Endothelial cell of umbilical vein (primary cell): Measurements from ENCODE around the gene MIOS. TPM values are rescaled to one million over a fixed set of nuclear protein-coding genes. Genes with fewer than 3 reads are reported as not detected.

ENCODE experiments used
- BruUV-seq: library from RNA; stranded (reverse); fragments of 400-500 nt; replicated peaks from 2 replicates; lab custom pipeline; 2021; lab: Mats Ljungman, UMichigan
- CTCF ChIA-PET: fragments of 300-600, 350-600 bp; sonication (Branson Sonifier 250); formaldehyde crosslinking; loops from one replicate; lab custom pipeline; 2021; ENCODE audit warnings: antibody characterized with exemption, inconsistent platforms; lab: Charles Lee
- POLR2A ChIA-PET: fragments of 300-600, 350-600 bp; sonication (Branson Sonifier 250); formaldehyde crosslinking; loops from one replicate; lab custom pipeline; 2021; ENCODE audit warnings: antibody characterized with exemption, inconsistent platforms; lab: Charles Lee
- DNase-seq: peaks from one replicate; pipeline ENCODE4 v3.0.0-alpha.2; 2011; ENCODE audit warnings: low read depth, low spot score
- FAIRE-seq: peaks from 2 replicates; lab custom pipeline; 2011; peaks lifted over from hg19 to GRCh38; lab: Jason Lieb, UNC
- H2AFZ ChIP-seq: 2 replicates; pipeline ENCODE4 v1.6.0; 2012; ENCODE audit warnings: low read depth, low read length, control low read depth, inconsistent platforms
- H3K27ac ChIP-seq: 2 replicates; pipeline ENCODE4 v1.5.1; 2011; ENCODE audit warnings: low read depth, mild to moderate bottlenecking, control low read depth, low read length, moderate library complexity; ENCODE audit not compliant: insufficient read depth
- H3K27me3 ChIP-seq, 2 experiments: 2 replicates each; pipeline versions ENCODE4 v1.6.0 to v1.6.1; 2011; ENCODE audit warnings: low read length in 2 of 2, mixed read lengths in 1 of 2; ENCODE audit not compliant: control insufficient read depth in 2 of 2, insufficient read depth in 2 of 2
- H3K36me3 ChIP-seq, 2 experiments: 2 replicates in 1 of 2; 3 replicates in 1 of 2; pipeline ENCODE4 v1.5.1; 2011; ENCODE audit warnings: low read length in 2 of 2, mild to moderate bottlenecking in 1 of 2, moderate library complexity in 1 of 2; ENCODE audit not compliant: control insufficient read depth in 2 of 2, insufficient read depth in 2 of 2; ENCODE audit errors: extremely low read depth in 1 of 2
- H3K4me1 ChIP-seq: 3 replicates; pipeline ENCODE4 v1.5.1; 2011; ENCODE audit warnings: mild to moderate bottlenecking, low read length; ENCODE audit not compliant: control insufficient read depth, insufficient read depth; ENCODE audit errors: extremely low read depth
- H3K4me2 ChIP-seq: 2 replicates; pipeline ENCODE4 v1.6.1; 2011; ENCODE audit warnings: low read length, control low read depth, mixed read lengths; ENCODE audit not compliant: insufficient read depth
- H3K4me3 ChIP-seq, 3 experiments: fragments of 200-600 bp in 1 of 3; sonication (generic), shearing (Covaris generic) in 1 of 3; replicated peaks in 1 of 3; 2 replicates each; pipeline ENCODE4 v1.5.1; 2011 to 2016; ENCODE audit warnings: control low read depth in 3 of 3, low read length in 3 of 3, mild to moderate bottlenecking in 2 of 3, inconsistent platforms in 1 of 3, low read depth in 1 of 3, moderate library complexity in 1 of 3; ENCODE audit not compliant: insufficient read depth in 1 of 3
- H3K79me2 ChIP-seq: 2 replicates; pipeline ENCODE4 v1.6.0; 2012; ENCODE audit warnings: low read length, inconsistent platforms; ENCODE audit not compliant: control insufficient read depth, insufficient read depth
- H3K9ac ChIP-seq: replicated peaks from 2 replicates; pipeline ENCODE3; 2011; ENCODE audit warnings: low read length, control low read depth; ENCODE audit not compliant: insufficient read depth; ENCODE audit errors: extremely low read depth
- H3K9me1 ChIP-seq: replicated peaks from 3 replicates; pipeline ENCODE4 v1.6.0; 2011; ENCODE audit warnings: mild to moderate bottlenecking, low read length; ENCODE audit not compliant: control insufficient read depth, insufficient read depth; ENCODE audit errors: extremely low read depth
- H3K9me3 ChIP-seq: replicated peaks from 2 replicates; pipeline ENCODE4 v1.5.1; 2012; ENCODE audit warnings: low read length, inconsistent platforms; ENCODE audit not compliant: control insufficient read depth, insufficient read depth
- H4K20me1 ChIP-seq: replicated peaks from 2 replicates; pipeline ENCODE3; 2011; ENCODE audit warnings: mild to moderate bottlenecking, low read length; ENCODE audit not compliant: control insufficient read depth, insufficient read depth; ENCODE audit errors: extremely low read depth
- EZH2 ChIP-seq: IDR thresholded peaks from 2 replicates; pipeline ENCODE4 v1.6.1; 2012; ENCODE audit warnings: borderline replicate concordance, low read depth, mild to moderate bottlenecking, moderate library complexity, low read length, inconsistent platforms; ENCODE audit not compliant: severe bottlenecking
- FOS ChIP-seq: IDR thresholded peaks from 2 replicates; pipeline ENCODE4 v1.6.1; 2011; ENCODE audit warnings: mild to moderate bottlenecking, low read length, moderate library complexity, borderline replicate concordance; ENCODE audit not compliant: insufficient read depth
- GATA2 ChIP-seq: IDR thresholded peaks from 2 replicates; pipeline ENCODE4 v1.7.0; 2011; ENCODE audit warnings: low read depth, mild to moderate bottlenecking, moderate library complexity, mixed read lengths, low read length; ENCODE audit not compliant: insufficient read length, insufficient read depth
- JUN ChIP-seq: IDR thresholded peaks from 2 replicates; pipeline ENCODE4 v1.6.1; 2011; ENCODE audit warnings: borderline replicate concordance, low read depth; ENCODE audit not compliant: insufficient read length, insufficient read depth
- MYC ChIP-seq: IDR thresholded peaks from one replicate; pipeline ENCODE4 v1.6.1; 2011; ENCODE audit warnings: mild to moderate bottlenecking, low read depth, low read length
- POLR2A ChIP-seq: IDR thresholded peaks from 2 replicates; pipeline ENCODE4 v1.6.1; 2012; ENCODE audit warnings: low read depth, mild to moderate bottlenecking, control low read depth, low read length
- POLR2AphosphoS5 ChIP-seq: IDR thresholded peaks from 2 replicates; pipeline ENCODE4 v1.6.1; 2012; ENCODE audit warnings: low read depth, mild to moderate bottlenecking, control low read depth, low read length, moderate library complexity; ENCODE audit not compliant: insufficient read depth
- dilution Hi-C: fragments of 300-500 bp; cut with MboI; formaldehyde crosslinking; loops from one replicate; pipeline ENCODE4 v1.15.0; 2019; ENCODE audit warnings: low sequenced_read_pairs; ENCODE audit not compliant: extremely low pct_ligation_motif_present
- intact Hi-C: fragments of 100-400 bp; cut with micrococcal nuclease; formaldehyde crosslinking; loops from one replicate; pipeline ENCODE4 v1.10.0; 2022
- polyA plus RNA-seq, 4 experiments: library from polyadenylated mRNA; depleted of rRNA in 3 of 4; stranded (reverse) in 3 of 4; unstranded in 1 of 4; fragments of >200 nt; gene quantifications; 2 replicates each; pipeline versions ENCODE4 v1.2.1 to v1.2.3, GENCODE V29; 2011 to 2012; ENCODE audit warnings: missing spikeins in 1 of 4
- total RNA-seq: library from RNA; stranded (reverse); gene quantifications from 2 replicates; pipeline ENCODE4 v1.2.3, GENCODE V29; 2021
- TF ChIP-seq, protein P1 (sequence below): IDR thresholded peaks from 2 replicates; pipeline ENCODE4 v1.6.1; 2011; ENCODE audit not compliant: insufficient read depth, insufficient read length
- TF ChIP-seq, protein P2 (sequence below), 2 donors: IDR thresholded peaks; 1 replicate in 1 of 2; 2 replicates in 1 of 2; pipeline ENCODE4 v1.5.1; 2011; ENCODE audit warnings: low read length in 2 of 2, mild to moderate bottlenecking in 2 of 2, moderate library complexity in 2 of 2, control low read depth in 1 of 2, inconsistent platforms in 1 of 2, low read depth in 1 of 2; ENCODE audit not compliant: insufficient read depth in 1 of 2; ENCODE audit errors: extremely low read depth in 1 of 2

Gene MIOS
- total and polyA plus RNA-seq, 2 donors (not counting 3 experiments of a cell fraction or from before 2014, with no cell fraction given): 8.5 to 16.8 TPM

DNA sequence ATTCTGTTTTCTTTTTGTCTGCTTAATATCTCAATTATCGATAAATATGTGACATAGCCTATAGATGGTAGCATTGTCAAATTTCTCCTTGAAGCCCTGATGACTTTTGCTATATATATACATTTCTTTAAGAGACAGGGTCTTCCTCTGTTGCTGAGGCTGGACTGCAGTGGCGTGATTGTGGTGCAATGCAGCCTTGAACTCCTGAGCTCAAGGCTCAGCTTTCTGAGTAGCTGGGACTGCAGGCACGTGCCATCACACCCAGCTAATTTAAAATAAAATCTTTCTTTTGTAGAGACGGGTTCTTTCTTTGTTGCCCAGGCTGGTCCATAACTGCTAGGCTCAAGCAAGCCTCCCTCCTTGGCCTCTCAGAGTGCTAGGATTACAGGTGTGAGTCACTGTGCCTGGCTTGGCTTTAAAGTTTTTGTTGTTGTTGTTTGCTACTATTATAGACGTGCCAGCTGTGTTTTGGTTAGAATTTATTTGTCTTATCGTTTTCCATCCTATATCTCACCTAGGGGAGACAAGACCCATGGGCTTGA is 80.9 kb downstream of the MIOS start:
- H2AFZ ChIP-seq: no peak overlapping the region
- CTCF ChIA-PET: interaction anchor here (0.7 kb wide), 1 partner anchor 33 kb away, joined by 3 read pairs; no protein-coding TSS in a partner anchor
- no peaks in the 10 kb centered on the region for H3K9me1 ChIP-seq
- no peaks in the 10 kb centered on the region for H3K79me2 ChIP-seq
- DNase-seq: no peak
- POLR2A ChIA-PET: no interaction called here
- no peak overlapping the region for H3K27ac ChIP-seq
- TF ChIP-seq, protein P1, sequence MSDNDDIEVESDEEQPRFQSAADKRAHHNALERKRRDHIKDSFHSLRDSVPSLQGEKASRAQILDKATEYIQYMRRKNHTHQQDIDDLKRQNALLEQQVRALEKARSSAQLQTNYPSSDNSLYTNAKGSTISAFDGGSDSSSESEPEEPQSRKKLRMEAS: no peak
- no peak for TF ChIP-seq EZH2
- no peaks in the 10 kb centered on the region for H3K4me1 ChIP-seq
- H3K27me3 ChIP-seq: no peaks in the 10 kb centered on the region
- no peaks in the 10 kb centered on the region for H4K20me1 ChIP-seq
- intact Hi-C loops: no loop called here
- no peak overlapping the region for H3K9ac ChIP-seq
- H3K4me2 ChIP-seq: no peak overlapping the region
- no peaks in the 10 kb centered on the region for H3K9me3 ChIP-seq
- no peak for FAIRE-seq
- no peak overlapping the region for H3K4me3 ChIP-seq
- dilution Hi-C loops: no loop called here
- BruUV-seq: no TSS peak
- no peaks in the 10 kb centered on the region for H3K36me3 ChIP-seq

DNA sequence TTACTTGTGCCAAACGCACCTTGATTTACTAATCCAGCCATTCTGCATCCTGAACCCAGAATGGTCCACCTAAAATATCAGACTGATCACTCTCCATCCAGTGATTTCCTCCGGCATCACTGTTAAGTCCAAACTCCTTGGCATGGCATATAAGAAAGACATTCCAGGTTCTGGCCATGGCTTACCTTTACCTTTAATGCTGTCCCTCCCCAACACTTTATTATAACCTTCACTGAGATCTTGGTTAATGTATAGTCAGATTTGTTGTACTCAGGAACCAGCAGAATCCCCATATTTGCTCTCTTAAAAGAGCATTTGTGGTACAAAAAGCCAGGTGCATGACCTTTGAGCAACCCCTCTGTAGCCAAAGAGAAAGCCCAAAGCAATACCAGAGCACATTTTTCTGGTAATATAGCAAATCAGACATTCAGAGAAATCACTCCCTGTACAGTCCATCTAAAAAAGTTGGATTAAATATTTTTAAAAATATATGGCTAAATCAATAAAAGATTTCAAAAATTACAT is 84.1 kb downstream of the MIOS start:
- no peak overlapping the region for H3K9ac ChIP-seq
- no peak overlapping the region for H3K27ac ChIP-seq
- BruUV-seq: no TSS peak
- TF ChIP-seq POLR2AphosphoS5: no peak
- TF ChIP-seq, protein P2, sequence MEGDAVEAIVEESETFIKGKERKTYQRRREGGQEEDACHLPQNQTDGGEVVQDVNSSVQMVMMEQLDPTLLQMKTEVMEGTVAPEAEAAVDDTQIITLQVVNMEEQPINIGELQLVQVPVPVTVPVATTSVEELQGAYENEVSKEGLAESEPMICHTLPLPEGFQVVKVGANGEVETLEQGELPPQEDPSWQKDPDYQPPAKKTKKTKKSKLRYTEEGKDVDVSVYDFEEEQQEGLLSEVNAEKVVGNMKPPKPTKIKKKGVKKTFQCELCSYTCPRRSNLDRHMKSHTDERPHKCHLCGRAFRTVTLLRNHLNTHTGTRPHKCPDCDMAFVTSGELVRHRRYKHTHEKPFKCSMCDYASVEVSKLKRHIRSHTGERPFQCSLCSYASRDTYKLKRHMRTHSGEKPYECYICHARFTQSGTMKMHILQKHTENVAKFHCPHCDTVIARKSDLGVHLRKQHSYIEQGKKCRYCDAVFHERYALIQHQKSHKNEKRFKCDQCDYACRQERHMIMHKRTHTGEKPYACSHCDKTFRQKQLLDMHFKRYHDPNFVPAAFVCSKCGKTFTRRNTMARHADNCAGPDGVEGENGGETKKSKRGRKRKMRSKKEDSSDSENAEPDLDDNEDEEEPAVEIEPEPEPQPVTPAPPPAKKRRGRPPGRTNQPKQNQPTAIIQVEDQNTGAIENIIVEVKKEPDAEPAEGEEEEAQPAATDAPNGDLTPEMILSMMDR (IDR thresholded peaks at IDR 0.05; ENCODE audit: extremely low read depth in 1 of 2, insufficient read depth in 1 of 2, low read depth in 1 of 2, low read length in 2 of 2): no peak
- no peak for TF ChIP-seq POLR2A
- no peak for TF ChIP-seq JUN
- no peak for TF ChIP-seq FOS
- TF ChIP-seq, protein P1: no peak
- no peak for TF ChIP-seq MYC
- no peak for TF ChIP-seq GATA2
- TF ChIP-seq EZH2: no peak
- dilution Hi-C loops: no loop called here
- no peak overlapping the region for H2AFZ ChIP-seq
- H4K20me1 ChIP-seq: no peaks in the 10 kb centered on the region
- FAIRE-seq: no peak
- H3K36me3 ChIP-seq: no peaks in the 10 kb centered on the region
- H3K9me3 ChIP-seq: no peaks in the 10 kb centered on the region
- ChIA-PET CTCF (no interaction called here), POLR2A (no interaction called here)
- DNase-seq: no peak
- no peak overlapping the region for H3K4me3 ChIP-seq
- H3K27me3 ChIP-seq: no peaks in the 10 kb centered on the region
- H3K79me2 ChIP-seq: no peaks in the 10 kb centered on the region
- H3K4me2 ChIP-seq: no peak overlapping the region
- H3K4me1 ChIP-seq: no peaks in the 10 kb centered on the region
- intact Hi-C loops: no loop called here
- H3K9me1 ChIP-seq: no peaks in the 10 kb centered on the region
